Inferior parietal cortex (tissue), 1 donor: Measurements from ENCODE around the gene SLK.

ENCODE experiments used
- DNase-seq: peaks from one replicate; pipeline ENCODE4 v3.0.0-alpha.2; 2016; ENCODE audit errors: extremely low spot score

Gene SLK

DNA sequence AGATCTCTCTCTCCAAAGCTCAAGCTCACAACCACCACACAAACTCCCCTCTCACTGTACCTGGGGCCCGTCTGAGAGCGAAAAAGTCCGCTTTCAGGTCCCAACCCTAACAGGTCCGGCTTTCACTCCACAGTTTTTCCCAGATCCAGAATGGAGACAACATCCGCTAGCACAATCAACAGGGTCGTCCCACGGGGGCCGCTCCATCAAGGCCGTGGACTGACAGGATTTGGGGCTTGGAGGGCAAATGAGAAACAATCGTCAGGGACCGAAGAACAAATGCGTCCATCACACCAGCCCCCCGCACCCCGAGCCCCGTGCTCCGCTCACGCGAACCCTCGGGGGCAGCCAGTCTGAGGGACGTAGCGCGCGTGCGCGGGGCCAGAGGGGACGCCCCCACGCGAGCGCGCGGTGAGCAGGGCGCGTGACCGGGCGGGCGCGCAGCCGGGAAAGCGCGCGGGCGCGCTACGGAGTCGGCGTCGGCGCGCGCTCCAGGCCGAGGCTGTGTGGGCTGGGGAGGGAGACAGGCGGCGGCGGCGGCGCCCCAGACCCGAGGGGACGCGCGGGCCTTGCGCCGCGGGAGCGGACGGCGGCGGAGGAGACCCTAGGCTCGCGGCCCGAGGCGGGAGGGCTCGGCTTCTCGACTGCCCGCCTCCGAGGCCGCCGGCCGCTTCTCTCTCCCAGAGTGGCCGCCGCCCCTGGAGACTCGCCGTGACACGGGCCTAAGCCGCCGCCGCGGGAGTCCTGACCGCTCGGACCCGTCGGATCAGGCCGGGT lies at the start of gene SLK:
SLK (plus strand) TSS at position 470 of the 777 bp plus-strand sequence. CDS start 606 bp downstream, outside the sequence.
- peak; percentile 83 for DNase-seq

DNA sequence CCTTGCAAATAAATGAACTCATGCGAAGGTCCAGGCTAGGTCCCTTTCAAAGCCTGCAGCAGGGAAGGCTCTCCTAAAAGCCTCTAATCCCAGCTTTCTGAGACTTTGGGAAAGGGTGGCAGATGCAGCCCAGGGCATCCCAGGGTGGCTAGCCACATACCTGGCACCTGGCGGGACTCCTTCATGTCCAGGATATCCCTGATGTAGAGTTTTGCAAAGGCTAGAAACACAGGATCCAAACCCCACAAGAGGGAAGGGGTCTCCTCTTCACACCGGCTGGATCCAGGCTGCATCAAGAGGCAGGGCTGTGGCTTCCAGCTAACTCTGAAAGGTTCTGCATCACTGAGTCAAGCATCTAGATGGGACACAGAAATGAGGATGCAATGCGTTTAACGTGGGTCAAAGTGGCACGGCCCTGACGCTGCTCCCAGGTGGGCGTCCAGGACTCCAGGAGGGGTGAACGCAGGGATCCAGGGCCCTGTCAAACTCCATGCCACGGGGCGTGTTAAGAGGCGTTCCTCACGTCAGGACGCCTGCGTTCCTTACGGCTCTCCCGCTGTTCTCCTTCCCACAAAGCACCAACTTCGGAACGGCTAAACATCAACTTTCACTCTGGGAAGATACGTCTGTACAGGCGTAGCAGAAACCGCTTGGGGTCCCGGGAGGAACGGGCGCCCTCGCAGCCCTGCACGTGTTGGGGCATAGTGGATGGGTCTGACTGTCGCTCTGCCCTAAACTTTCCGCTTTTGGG lies 49.5 kb upstream of the SLK start:
- DNase-seq, result no peak

- peak; percentile 88 for DNase-seq
These were observed 48.7 kb upstream of the SLK start, which contains the start of gene STN1 for GRCh38 chr10:103918053-103918846. Gene STN1, minus strand, starts transcription at chr10:103918184. Its CDS starts 590 bp downstream, at chr10:103917594.

DNA sequence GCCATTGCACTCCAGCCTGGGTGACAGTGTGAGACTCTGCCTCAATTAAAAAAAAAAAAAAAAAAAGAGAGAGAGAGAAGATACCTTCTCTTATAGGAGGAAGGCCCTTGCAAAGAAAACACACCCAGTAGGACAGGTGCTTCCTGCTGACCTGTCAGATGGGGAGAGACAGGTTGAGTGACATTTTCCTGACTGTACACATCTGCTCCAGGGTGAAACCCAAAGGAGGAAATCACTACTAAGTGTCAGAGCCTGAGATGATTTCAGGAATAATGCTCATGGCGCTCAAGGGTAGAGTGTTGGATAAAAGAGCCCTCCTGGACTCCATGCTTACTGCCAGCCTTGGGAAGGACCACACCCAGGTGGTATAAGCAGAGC lies 47.3 kb upstream of the SLK start:
- no peak for DNase-seq

DNA sequence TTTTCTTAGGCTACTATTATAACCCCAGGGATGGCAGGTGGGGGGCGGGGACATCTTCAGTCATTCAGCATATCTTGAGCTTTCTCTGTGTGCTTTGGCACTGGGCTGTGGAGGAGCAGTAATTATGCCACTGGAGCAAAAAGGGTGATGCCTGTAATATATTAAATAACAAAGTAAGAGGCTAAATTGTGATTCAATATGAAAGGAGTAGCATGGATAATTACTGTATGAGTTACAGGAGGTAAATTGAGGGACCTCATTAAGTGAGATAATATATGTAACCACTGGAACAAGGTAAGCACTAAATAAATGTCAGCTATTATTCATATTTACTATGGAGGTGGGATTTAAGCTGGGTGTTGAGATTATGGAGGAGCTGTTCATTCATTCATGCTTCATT lies 45.7 kb upstream of the SLK start:
- DNase-seq, result no peak

DNA sequence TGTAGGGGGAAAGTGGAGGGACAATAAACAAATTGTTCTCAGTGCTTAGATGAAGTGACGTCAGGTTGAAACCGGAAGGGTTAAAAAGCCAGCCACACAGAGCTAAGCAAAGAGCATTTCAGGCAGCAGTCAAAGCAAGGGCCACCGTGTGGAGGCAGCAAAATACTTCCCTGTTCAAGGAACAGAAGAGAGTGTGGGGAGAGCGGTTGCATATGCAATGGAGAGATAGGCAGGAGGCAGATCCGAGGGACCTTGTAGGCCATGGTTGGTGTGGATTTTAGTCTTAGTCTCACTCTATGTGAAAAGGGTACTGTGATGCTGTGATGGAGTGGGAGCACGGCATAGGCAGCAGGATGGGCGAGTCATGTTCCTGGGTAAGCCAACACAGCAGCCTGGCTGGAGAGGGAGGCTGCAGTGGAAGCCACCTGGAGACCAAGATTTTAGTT lies 45.2 kb upstream of the SLK start:
- peak; percentile 43 for DNase-seq

GRCh38 chr10:103922659-103923058 lies 44.3 kb upstream of the SLK start:
- no peak for DNase-seq

DNA sequence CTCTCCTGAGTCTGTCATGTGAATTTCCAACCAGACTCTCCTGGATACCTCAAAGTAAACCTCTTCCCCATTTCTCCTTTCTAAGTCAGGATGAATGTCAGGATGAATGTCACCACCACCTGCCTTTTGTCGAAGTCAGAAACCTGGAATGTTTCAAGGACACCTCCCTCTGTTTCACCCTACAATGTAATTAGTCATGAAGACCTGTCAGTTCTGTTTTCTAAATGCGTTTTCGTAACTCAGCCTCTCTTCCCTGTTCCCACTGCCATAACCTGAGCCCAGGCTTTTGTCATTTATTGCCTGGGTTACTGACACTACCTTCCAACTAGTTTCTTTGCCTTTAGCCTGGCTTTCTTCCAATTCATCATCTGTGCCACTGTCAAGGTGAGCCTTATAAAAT lies 43.4 kb upstream of the SLK start:
- no peak for DNase-seq

GRCh38 chr10:103925591-103925990 lies 41.3 kb upstream of the SLK start:
- no peak for DNase-seq

GRCh38 chr10:103926722-103927319 lies 40.1 kb upstream of the SLK start:
- no peak for DNase-seq

- no peak for DNase-seq
These were observed 38.2 kb upstream of the SLK start for GRCh38 chr10:103928784-103929183.

GRCh38 chr10:103929381-103929921 lies 37.5 kb upstream of the SLK start:
- no peak for DNase-seq

- DNase-seq, result no peak
These were observed 36.5 kb upstream of the SLK start for GRCh38 chr10:103930449-103930848.

DNA sequence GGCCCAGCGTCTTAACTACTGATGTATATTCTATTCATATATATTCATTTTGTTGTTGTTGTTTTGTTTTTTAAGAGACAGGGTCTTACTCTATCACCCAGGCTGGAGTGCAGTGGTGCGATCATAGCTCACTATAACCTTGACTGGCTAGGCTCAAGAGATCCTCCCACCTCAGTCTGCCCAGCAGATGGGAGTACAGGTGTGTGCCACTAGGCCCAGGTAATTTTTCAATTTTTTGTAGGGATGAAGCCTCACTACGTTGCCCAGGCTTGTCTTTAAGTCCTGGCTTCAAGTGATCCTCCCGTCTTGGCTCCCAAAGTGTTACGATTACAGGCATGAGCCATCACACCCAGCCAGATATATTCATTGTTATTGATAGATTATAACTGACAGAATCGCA lies 36.1 kb upstream of the SLK start:
- no peak for DNase-seq

DNA sequence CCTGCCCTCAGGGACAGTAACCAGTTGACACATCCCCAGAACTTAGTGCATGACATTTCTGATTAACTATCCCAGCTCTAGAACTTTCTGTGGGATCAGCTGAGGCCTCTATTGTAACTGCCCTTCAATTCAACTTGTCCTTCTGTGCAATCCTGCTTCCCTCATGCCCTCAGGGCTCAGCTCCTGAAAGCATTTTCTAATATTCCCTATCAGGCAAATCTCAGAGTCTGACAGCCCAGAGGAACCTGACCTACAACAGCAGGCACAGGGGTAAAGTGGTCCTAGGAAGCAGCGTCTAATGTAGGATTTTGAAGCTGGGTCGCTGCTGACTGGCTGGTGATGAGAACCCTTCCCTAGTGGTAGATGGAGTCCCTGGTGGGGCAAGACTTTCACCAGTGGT lies 35.3 kb upstream of the SLK start:
- no peak for DNase-seq

DNA sequence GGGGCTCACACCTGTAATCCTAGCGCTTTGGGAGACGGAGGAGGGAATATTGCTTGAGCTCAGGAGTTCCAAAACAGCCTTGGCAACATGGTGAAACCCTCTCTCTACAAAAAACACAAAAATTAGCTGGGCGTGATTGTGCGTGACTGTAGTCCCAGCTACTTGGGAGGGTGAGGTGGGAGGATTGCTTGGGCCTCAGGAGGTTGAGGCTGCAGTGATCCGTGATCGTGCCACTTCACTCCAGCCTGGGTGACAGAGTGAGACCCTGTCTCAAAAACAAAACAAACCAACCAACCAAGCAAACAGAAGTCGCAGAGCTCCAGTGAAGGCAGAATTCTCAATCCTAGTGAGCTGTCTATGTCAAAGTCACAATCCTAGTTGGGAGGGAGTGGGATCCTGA lies 34.7 kb upstream of the SLK start:
- DNase-seq, result no peak

- no peak for DNase-seq
These were observed 34.0 kb upstream of the SLK start for GRCh38 chr10:103932971-103933370.

DNA sequence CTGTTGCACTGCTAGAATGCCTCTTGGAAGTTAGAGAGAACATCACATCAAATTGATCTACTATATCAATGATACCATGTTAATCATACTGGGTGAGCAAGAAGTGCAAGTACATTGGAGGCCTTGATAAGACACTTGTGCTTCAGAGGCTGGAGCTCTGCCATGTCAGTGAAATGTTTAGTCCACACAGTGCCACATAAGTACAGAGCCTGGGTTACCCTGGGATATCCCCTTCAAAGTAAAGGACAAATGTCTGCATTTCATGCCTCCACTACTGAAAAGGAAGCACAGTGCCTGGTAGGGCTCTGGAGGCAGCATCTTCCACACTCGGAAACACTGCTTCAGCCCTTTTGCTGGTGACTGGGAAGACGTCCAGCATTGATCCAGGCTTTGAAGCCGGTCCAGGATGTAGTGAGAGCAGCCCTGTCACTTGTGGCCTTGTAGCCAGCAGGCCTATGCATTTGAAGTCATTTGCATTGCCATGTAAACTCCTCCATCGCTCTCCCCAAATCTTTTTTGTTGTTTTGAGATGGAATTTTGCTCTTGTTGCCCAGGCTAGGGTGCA lies 33.3 kb upstream of the SLK start:
- peak; percentile 76 for DNase-seq

DNA sequence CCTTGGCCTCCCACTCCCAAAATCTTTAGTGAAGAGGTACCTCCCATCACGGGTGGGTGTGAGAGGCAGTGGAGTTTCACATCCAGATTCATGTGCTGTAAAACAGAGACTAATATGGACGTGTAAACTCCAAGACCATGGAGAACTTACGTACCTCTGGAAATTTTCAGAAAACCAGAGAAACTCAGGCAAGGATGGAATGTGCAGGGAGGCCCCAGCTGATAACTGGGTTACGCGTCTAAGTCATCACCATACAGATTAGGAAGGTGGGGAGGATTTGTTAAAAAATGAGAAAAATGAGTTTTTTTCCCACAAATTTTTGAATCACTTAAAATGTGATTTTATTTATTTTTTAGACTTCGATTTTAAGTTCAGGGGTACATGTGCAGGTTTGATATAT lies 32.6 kb upstream of the SLK start:
- no peak for DNase-seq

DNA sequence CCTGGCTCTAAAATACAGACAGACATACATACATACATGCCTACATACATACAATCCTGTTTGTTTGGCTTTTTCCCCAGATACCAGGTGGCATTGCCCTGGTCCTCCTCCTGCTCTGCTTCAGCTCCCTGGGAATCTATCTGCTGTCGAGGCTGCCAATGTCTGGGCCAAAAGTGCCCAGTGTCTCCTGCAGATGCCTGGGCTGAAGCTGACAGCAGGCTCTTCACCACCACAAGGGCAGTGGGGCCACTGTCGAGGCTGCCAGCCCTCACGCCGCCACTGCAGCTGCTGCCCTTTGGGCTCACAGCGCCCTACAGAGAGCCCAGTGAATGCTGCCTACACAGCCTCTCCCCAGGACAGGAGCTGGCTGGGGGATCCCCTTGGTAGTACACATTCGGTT lies 30.9 kb upstream of the SLK start:
- DNase-seq, result no peak

- no peak for DNase-seq
These were observed 27.4 kb upstream of the SLK start for GRCh38 chr10:103939522-103939921.
